DMS79 (cell line): ENCODE results near the gene MKRN2OS.
"Not testable (repeated sequence)": the region's sequence is repeated elsewhere in the genome, so short reads cannot be mapped to it uniquely, and the experiment has no call there.

Experiments used
- DNase-seq: peaks from one replicate; lab custom pipeline; 2025; lab: John Stamatoyannopoulos, UW

MKRN2OS gene

DNA sequence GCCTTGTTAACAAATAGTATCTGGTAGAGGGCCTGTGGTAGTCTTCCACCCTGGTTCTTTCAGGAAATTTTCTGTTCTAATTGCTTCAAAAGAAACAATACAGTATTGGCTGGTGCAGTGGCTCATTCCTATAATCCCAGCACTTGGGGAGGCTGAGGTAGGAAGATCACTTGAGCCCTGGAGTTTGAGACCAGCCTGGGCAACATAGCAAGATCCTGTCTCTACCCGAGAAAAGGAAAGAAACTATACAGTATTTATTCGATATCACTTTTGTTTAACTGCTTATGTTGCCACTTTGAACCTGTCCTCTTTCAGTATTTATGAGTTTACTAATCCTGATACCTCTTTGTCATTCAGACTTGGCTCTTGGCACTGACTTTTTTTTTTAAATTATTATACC, 16.1 kb upstream of the MKRN2OS start:
- no peak for DNase-seq

DNA sequence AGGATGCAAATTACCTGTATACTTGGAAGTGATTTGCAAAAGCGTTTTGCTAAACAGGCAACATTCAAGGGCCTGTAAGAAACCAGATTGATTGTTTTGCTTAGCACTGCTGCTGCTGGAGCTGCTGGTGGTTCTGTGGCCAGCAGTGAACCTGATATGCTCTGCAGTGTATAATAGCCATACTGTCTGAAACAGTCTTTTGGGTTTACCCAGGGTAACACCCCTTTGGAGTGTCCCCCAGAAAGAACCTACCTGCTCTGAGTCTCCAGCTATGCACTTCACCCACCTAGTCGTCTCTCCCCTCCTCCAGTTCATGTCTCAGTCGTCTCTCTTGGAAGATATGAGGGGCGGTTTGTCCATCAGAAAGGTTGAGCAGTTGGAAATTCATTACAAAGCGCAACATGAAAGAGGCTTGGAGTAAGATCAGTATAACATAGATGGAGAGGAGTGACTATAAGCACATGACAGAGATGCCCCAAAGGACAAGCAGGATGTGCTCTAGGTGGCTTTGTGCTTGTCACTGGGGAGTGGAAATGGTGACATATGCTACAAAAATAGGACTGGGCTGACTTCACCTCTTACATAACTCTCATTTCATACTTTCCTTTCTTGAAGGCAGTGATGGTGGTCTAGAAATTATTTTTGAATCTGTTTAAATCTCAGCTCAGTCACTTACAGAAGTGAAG, 15.3 kb upstream of the MKRN2OS start:
- DNase-seq: no peak

DNA sequence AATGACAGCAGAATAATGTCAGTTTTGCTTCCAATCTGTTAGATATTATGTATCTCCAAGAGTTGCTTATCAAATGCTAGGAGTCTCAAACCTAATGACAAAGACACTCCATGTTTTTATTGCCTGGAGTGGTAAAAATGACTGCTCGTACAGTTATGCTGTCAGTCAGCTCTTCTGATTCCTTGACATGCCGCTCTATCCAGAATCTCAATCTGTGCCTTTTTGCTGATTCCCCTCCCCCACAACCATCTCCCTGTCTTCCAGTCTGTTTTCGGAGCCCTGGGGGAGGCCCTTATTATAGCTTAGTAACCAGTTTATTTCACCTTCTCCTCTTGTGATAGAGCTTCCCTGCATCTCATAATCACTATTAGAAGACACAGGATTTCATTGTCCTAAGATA, 14.2 kb upstream of the MKRN2OS start:
- DNase-seq: no peak

DNA sequence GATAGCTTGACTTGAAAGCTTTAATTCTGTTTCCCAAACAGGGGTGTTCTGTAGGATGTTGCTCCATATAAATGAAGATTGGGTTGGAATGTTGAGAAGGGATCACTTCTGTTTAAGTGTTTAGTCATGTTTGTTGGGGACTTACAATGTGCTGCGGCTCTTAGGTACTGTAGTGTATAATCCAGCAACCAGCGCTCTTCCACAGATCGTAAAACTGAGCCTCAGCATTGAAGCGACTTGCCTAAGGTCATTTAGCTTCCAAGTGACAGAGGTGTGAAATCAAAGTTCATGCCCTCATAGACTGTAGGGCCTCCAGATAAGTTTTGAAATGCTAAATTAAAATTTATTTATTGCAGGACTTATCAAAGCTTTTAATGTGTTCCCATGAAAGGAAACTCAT, 13.4 kb upstream of the MKRN2OS start:
- no peak for DNase-seq

DNA sequence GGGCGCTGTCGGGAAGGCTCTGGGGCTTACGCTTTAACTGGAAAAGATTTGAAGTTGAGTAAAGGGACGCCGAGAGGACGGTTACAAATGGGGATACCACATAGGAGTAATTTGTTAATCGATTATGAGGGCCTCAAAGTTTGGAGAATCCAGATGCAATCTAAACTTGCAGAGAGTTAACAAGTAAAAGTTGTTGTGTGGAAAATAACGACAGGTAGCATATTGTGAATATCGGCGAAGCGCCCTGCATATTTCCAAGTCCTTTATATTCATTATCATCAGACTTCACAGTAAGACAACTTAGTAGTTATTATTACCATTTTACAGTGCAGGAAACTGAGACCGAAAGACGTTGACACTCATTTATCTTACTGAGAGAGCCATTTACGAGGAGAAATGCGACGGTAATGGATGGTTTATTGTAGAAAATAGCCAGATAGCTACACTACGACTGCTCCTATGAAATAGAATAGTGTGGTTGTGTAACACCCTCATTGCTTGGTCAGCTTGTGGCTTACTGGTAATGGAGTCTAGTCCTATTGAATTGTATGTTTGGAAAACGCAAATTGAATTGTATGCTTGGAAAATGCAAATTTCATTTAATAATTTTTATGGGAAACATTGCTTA, 12.3 kb upstream of the MKRN2OS start:
- DNase-seq: no peak

DNA sequence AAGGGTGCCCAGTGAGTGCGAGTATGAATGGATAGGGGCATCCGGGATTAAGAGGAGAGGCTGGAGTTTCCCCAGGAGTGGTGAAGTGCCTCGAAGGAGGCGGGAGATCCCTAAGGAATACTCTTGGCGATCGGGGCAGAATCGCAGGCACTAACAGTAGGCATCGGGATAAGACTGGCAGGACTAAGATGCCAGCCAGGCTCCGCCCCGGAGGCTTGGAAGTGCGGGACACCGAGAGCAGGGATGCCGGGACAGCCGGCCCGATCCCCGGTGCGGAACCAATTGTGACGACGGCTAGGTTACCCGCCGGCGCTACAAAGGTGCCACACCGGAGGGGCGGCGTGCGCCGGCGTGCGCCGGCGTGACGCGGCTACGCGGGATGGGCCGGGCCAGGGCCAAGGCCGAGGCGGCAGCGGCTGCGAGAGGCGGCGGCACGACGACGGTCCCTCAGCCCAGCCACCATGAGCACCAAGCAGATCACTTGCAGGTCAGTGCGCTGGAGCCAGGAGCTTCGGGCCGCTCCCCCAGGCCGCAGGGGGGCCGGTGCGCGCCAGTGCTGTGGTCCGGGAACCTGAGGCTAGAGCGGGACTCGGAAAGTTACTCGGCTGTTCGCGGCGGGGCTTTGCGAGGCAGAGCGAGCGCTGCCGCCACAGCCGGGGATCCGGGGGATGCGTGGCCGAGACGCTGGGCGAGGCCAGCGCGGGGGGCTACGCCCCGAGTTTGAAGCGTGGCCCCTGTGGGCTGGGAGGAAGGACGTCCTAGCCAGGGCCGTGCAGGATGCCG, 11.6 kb upstream of the MKRN2OS start, which contains the start of gene MKRN2:
TSS of gene MKRN2 (plus strand) at position 398 of the 783 bp plus-strand sequence. CDS start at position 462, 64 bp downstream.
- peak; percentile 33 for DNase-seq

DNA sequence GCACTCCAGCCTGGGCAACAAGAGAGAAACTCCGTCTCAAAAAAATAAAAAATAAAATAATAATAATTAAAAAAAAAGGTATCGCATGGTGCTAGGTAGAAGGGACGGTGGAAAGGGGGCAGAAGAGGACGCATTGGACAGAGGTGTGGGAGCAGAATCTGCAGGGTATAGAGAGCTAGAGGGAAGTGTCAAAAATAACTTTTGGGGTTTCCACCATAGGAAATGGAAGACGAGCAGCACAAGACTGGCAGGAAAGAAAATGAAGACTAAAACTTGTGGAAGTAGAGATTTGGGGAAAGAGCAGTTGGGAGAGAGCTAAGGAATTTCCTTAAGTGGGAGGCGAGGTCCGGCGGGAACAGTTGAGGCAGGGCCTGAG, 11.0 kb upstream of the MKRN2OS start:
- DNase-seq: no peak

DNA sequence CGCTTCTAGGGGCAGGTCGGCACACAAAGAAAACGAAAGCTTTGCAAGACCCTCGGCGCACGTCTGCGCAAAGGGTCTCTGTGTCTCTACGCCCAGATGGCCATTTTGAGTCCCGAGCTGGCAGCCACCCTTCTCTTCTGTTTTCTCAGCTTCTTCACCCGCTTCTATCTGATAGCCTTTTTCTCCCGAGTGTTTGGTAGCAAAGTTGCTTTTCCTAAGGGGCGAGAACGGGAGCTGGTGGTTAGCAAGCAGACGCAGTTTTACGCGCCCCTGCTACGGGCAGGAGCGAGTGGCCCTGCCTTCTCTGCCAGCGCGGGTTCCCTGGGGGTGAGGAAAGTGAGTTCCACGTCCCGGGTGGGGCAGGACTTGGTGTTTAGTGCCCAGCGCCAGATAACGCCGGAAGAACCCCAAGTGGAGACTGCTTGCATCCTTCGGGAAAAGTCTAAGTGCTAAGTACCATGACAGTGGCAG, 8.7 kb upstream of the MKRN2OS start:
- DNase-seq: no peak

DNA sequence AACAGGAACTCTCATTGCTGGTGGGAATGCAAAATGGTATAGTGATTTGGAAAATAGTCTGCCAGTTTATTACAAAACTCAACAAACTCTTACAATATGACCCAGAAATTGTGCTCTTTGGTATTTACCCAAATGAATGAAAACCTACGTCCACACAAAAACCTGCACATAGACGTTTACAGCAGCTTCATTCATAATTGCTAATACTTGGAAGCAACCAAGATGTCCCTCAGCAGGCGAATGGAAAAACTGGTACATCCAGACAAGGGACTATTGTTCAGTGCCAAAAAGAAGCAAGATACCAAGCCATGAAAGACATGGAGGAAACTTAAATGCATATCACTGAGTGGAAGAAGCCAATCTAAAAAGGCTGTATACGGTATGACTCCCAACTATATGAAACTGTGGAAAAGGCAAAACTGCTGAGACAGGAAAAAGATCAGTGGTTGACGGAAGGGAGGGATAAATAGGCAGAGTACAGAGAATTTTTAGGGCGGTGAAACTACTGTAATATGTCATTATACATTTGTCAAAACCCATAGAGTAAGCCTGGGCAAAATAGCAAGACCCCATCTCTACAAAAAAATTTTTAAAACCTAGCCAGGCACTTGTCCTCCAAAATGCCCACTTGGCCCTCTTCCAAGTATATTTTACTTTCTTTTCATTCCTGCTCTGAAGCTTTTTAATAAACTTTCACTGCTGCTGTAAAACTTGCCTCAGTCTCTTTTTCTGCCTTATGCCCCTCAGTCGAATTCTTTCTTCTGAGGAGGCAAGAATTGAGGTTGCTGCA, 4.9 kb upstream of the MKRN2OS start:
- DNase-seq: no peak

DNA sequence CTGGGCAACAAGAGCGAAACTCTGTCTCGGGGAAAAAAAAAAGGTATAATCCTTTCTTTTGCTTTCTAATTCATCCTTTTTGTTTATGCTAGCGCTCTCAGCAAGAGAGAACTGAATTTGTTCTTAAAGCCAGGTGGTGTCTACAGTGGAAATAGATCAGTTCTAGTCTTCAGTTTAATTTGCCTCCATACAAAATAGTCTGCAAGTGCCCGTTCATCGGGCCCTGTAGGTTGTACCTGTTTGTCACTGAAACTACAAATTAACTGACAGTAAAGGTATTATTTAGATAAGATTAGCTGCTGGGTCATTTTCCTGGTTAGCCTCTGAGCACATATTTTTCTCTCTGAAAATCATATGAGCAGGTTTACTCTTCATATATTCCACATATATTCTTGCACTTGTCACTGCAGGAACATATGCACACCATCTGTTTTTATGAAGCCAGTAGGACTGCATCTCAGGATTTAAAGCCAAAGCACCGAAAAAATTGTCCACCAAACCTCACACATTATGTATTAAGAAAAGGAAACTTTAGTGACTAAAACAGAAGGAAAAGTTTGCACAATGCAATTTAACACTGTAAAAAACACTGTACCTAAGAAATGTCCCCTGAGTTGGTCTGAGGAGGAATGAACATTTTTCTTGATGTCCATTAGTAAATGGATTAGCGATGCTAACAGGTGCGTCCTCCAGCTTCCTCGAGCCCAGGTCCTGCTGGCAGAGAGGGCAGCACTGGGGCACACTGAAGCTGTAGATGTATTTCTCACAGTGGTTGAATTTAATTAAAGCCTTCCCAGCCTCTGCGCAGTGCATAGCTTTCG, 437 bp downstream of the MKRN2OS start:
- no peak for DNase-seq

DNA sequence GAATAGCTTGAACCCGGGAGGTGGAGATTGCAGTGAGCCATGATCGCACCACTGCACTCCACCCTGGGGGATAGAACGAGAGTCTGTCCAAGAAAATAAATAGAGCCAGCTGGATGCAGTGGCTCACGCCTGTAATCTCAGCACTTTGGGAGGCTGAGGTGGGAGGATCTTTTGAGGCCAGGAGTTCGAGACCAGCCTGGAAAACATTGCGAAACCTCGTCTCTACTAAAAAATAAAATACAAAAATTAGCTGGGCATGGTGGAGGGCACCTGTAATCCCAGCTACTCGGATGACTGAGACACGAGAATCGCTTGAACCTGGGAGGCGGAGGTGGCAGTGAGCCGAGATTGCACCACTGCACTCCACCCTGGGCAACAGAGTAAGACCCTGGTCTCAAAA, 1.8 kb downstream of the MKRN2OS start:
- DNase-seq: not testable (repeated sequence)

DNA sequence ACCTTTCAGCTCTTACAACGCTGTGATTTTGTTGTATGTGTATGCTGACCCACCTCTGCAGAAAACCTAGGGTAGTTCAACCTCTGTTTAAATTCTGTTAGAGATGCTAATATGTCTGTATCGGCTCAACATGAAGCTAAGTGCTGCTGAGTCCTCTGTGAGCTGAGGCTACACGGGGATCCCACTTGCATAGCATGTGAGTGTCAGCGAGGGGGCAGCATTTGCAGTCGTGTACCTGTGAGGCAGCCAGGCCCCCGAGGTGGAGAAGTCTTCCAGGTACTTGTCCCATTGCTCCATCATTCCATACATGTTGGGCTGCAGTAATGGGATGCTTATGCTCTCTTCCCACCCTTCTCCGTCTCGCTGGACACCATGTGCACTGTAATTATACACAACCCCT, 3.7 kb downstream of the MKRN2OS start:
- no peak for DNase-seq

DNA sequence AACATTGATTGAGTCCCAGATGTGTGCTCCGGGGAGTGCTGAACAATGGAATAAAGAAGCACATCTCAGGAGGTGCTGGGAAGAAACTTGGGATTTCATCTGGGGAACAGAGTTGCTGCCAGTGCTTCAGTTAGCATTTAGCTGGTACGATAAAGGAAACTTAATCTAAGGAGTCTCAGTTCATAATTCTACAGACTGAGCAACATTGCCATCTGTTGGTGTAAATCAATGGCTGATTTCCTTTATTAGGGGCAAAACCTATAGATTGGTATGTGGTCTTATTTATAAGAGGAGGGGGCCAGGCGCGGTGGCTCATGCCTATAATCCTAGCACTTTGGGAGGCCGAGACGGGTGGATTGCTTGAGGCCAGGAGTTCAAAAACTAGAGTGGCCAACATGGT, 8.9 kb downstream of the MKRN2OS start:
- DNase-seq: no peak

DNA sequence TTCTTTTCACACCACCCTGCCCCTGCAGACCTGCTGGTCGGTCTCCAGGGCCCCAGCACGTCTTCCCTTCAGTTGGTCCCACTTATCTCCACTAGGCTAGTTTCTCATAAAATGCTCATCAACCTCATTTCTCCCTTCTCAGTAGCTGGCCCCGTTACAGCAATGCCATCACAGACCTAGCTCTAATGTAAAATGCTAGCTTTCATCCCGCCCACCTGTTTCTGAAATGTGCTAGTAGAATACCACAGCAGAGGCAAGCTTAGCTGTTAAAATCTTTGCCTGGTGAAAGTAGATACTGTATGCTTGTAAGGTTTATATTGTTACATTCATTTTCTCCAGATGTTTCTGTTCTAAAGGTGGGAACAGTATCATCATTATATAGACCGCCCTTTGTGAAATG, 13.1 kb downstream of the MKRN2OS start:
- no peak for DNase-seq

DNA sequence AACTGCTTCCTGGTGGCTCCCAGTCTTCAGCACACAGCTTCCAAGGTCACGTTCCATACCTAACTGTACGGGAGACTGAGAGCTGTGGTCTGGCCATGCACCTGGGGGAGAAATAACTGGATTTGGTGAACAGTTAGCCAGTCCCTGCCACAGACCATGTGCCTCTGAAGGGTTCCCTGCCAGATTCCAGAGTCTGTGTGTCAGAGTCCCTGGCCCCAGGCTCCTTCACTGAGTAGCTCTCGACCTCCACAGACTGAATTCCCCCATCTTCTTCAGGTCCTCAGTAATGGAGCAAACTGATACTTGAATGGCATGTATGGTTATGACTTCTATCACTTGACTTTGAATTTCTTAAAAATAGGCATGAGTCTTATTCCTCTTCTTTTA, 17.5 kb downstream of the MKRN2OS start:
- no peak for DNase-seq

DNA sequence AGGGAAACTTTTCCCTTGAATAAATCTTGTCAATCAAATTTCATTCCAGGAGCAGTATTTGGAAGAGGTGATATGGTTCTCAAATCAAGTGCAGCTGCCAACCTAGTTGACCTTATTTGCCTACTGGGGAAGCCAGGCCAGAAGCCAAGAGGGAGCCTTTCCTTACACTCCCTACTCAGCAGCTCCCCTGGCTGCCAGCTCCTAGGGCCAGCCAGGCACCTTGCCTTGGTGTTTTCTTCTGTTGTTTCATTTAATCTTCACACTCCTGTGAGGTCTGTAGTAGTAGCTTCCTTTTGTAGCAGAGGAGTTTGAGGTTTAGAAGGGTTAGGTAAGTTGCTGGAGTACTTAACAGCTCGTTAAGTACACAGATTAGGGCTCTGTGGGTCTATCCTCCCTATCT, 22.6 kb downstream of the MKRN2OS start:
- DNase-seq: no peak

DNA sequence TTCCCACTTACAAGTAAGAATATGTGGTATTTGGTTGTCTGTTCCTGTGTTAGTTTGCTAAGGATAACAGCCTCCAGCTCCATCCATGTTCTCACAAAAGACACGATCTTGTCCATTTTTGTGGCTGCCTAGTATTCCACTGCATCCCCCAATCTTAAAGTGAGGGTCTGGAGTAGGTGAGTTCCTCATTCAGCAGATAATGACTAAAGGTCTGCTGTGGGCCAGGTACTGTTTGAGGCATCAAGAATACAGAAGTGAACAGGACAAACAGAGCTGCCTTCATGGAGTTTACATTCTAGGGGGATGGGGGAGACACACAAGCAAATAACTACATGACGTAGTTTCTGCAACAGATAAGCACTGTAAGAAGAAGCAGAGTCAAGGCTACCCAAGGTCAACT, 24.3 kb downstream of the MKRN2OS start:
- DNase-seq: no peak

DNA sequence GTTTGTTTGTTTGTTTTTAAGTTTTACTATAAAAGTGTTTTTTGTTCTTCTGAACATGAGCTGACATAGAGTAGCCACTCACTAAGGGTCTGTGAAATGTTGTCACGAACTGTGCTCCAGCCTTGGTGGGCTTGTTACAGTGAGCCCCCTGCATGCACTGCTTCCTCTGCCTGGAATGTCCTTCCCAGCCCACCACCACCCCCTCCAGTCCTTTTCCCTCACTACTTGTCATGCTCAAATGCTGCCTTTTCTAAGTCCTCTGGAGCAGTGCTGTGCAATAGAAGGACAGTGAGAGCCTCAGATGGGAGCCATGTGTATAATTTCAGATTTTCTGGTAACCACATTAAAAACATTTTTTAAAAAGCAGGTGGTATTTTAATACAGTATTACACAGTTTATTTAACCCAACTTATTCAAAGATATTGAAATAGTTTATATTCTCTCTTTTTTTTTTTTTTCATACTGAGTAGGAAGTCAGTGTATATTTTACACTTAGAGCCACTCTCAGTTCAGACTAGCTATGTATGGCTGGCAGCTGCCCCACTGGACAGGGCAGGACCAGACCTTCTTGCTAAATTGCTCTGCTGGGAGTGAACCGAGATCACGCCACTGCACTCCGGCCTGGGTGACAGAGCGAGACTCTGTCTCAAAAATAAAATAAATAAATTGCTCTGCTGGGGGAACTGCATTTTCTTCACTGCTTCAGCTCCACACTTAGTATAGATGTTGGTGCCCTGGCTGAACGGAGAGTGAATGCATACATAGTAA, 26.9 kb downstream of the MKRN2OS start:
- no peak for DNase-seq

DNA sequence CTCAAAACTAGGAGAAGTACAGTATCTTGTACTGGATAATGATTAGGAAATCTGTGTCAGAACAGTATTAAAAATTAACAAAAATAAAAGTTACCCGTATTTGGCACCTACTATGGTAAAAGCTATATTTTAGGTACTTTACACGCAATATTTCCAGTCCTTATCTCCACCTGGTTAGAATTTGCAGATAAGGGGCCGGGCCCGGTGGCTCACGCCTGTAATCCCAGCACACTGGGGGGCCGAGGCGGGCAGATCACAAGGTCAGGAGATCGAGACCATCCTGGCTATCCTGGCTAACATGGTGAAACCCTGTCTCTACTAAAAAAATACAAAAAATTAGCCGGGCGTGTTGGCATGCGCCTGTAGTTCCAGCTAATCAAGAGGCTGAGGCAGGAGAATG, 28.4 kb downstream of the MKRN2OS start:
- no peak for DNase-seq

DNA sequence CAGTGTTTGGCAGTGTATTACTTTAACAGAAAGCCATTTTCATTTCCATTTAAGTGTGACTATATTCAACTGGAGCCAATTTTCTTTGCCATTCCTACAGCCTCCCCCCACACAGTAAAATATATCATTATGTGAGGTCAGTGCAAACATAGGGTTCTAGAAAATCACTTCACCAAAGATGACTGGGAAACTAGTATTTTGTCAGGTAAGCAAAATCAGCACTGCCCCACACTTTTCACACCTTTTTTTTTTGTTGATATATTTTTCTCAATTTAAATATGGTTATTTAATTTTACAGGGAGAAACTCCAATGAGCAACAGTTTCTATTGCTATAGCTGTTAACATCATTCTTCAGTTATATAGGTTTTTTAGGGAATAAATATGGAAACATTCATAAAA, 29.7 kb downstream of the MKRN2OS start:
- no peak for DNase-seq
